ENCODE results near the gene MACROH2A1.

GRCh38 chr5:135422419-135422818, 23.4 kb upstream of the MACROH2A1 start:
- no peak for TF ChIP-seq YY1 (IDR thresholded peaks at IDR 0.05; ENCODE audit: low read depth)
- no peak for TF ChIP-seq TAF1 (IDR thresholded peaks at IDR 0.05; ENCODE audit: low read depth)
- TF ChIP-seq REST (IDR thresholded peaks at IDR 0.05; ENCODE audit: low read depth) = no peak

All from Ishikawa (cell line).